GM18909 (cell line): ENCODE results near the gene LMO2.
"Not testable (repeated sequence)": the region's sequence is repeated elsewhere in the genome, so short reads cannot be mapped to it uniquely, and the experiment has no call there.

ENCODE experiments used
- ATAC-seq: cut with Tn5 transposase; IDR thresholded peaks from one replicate; pipeline ENCODE4 v1.9.1; 2021; ENCODE audit warnings: mild to moderate bottlenecking; ENCODE audit not compliant: unreplicated experiment, poor library complexity

Gene LMO2

GRCh38 chr11:33891714-33892327 is at the start of gene LMO2:
Gene LMO2 (minus strand): TSS chr11:33892076. CDS start chr11:33869716, 22,360 bp downstream.
- ATAC-seq = no peak

GRCh38 chr11:33940538-33940815 is 48.6 kb upstream of the LMO2 start:
- ATAC-seq = no peak

DNA sequence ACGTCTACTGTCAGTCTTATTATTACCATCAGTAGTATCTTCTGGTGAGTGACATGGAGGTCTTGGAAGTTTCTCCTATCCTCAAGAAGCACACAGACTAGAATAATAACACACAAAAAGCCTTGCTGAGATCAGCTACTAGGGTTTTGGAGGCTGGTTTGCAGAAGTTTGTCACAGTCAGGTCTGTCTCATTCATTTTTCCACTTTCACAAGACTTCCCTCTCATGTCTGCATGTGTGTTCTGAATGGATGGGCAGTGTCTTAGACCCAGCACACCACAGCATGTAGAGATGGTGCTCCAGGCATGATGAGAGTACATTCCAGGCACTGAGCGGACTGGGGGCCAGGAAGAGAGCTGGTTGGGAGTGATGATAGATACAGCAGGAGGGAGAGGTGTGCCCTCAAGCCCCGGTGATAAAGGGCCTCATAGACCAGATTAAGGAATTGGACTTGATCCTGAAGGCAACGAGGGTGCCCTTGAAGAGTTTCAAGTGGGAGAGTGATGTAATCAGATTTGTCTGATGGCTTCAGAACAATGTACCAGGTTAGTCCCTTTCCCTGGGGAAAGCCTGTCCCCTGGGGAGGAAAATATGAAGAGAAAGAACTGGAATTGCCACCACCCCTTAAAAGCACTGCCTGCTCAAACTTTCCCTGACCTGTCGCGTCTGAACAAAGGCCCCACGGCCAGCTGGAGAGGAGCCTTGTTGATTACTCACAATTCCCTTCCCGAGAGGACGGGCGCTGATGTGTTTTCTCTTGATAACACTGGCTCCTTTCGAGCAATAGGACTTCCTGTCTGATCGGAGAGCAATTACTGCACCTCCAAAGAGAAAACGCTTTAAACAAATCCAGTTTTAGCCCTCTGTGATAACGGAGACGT is 45.1 kb upstream of the LMO2 start:
- ATAC-seq = no peak

DNA sequence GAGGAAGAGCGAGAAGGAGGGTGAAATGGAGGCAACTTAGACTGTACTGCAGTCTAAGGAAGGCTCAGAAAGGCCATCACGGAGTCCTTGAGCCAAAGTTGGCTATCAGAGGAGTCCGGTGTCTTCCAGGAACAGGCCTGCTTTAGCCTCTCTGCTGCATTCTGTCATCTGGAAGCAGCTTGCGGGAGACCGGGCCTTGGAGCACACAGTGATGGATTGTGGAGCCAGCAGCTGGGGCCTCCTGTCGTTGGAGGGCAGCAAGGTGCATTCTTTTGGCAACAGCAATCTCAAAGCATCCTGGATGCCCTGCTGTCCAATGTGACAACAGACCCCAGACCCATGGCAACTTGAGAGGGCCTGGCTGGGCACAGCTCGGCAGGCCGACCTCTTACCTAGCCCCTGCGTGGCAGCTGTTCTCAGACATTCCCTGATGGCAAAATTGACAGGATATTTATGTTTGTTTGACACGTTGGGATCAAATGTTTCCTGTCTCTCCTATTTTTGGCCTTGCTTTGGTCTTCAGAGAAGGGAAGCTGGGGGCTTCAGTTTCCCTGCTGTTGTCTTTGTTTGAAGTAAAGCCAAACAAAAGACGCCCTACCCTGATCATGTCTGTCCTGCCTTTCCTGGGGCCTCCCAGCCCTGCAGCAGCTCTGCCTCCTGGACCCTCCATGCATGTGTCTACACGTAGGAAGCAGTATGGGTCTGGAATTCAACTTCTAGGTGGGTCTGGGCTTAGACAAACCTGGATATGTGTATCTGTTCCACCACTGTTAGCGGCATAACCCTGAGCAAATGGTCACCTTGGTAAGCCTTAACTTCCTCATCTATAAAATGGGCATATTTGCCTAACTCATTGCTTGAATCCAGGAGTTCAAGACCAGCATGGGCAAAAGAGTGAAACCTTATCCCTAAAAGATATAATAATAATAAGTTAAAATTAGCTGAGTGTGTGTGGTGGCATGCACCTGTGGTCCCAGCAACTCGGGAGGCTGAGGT is 43.9 kb upstream of the LMO2 start:
- no peak for ATAC-seq

GRCh38 chr11:33935005-33935404 is 43.1 kb upstream of the LMO2 start:
- no peak for ATAC-seq

DNA sequence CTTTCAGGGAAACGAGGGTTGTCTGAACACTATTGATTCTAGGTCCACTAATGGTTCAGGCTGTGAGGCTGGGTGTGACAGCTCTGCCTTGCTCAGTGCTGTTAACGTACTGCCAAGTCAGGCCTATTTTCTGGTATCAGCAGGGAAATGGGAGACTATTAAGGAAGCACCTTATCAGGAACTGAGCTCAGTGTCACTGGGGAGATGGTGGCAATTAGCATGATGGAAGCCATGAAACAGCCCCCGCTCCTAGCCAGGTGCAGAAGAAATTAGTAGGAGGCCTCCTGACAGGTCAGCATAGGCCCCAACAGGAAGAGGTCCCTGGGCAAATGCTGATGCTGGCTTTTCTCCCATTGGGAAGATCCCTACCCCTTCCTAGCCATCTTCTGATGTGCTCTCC is 42.6 kb upstream of the LMO2 start:
- ATAC-seq = no peak

- ATAC-seq = no peak
These were observed 41.7 kb upstream of the LMO2 start for GRCh38 chr11:33933602-33934001.

DNA sequence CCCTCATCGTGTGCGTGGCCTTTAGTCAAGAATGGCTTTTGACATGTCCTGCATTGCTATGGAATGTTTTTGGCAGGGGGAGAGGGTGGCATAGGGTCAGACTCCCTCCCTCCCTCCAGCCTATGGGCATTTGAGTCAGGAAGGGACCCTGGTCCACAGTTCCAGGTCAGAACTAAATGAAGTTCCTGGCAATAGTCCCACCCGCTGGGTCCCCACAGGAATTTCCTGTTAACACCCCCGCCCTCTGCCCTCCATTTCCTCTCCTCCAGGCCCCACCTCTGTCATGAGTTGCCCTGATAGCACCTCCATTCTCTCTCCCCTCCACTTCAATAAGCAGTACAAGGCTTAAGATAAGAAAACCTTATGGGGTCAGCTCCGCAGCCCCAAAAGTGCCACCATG is 40.8 kb upstream of the LMO2 start:
- no peak for ATAC-seq

DNA sequence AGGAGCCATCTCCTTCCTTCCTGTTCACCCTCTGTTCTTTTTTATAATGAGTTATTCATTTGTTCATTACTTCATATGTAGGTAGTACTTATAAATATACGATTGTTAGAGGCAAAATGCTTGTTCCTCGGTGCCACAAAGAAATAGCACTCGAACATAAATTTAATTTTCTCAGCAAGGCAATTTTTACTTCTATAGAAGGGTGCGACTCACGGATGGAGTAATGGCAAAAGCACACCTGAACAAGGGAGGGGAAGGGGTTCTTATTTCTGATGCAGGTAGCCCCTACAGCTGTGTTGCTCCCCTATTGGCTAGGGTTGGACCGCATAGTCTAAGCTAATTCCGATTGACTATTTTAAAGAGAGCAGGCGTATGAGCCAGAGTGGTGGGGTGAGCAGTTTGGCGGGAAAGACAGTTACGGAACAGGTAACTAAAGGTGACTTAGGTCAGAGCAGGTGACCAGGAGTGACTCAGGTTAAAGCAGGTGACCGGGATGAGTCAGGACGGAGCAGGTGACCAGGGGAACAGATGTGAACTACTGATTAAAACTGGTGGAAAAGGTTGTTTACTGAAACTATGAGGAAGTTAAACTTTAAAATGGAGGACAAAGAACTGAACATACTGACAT is 40.0 kb upstream of the LMO2 start:
- not testable (repeated sequence) for ATAC-seq

DNA sequence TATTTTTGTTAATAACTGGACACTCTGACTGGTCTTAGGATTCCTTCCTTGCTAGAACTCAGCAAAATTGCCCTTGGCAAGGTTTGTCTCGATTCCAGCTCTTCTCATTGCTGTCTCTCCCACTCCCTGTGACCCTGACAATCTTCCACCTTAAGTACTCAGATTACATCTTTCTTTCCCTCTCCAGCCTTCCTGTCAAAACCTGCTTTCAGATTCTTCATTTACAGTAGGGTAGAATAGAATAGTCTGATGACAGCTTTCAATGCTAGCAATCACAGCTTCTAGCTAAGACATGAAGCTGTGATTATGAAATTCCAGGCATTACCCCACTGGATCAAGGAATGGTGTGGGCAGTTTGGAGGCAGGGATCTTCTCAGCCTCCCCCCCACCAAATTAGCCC is 39.2 kb upstream of the LMO2 start:
- ATAC-seq = no peak

- ATAC-seq = no peak
These were observed 38.6 kb upstream of the LMO2 start for GRCh38 chr11:33930317-33931021.

DNA sequence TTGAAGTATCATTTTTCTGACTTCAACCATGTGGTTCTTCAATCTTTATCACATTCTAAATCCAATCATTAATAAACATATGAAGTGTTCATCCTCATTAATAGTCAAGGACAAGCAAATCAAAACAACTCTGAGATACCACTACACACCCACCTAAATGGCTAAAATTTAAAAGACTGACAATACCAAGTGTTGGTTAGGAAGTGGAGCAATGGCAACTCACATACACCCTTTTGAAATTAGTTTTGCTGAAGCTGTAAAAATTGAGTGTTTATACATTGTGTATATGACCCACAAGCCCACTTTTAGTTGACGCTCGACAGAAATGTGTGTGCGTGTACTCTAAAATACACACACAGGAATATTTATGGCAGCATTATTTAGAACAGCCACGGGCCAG is 36.7 kb upstream of the LMO2 start:
- no peak for ATAC-seq

DNA sequence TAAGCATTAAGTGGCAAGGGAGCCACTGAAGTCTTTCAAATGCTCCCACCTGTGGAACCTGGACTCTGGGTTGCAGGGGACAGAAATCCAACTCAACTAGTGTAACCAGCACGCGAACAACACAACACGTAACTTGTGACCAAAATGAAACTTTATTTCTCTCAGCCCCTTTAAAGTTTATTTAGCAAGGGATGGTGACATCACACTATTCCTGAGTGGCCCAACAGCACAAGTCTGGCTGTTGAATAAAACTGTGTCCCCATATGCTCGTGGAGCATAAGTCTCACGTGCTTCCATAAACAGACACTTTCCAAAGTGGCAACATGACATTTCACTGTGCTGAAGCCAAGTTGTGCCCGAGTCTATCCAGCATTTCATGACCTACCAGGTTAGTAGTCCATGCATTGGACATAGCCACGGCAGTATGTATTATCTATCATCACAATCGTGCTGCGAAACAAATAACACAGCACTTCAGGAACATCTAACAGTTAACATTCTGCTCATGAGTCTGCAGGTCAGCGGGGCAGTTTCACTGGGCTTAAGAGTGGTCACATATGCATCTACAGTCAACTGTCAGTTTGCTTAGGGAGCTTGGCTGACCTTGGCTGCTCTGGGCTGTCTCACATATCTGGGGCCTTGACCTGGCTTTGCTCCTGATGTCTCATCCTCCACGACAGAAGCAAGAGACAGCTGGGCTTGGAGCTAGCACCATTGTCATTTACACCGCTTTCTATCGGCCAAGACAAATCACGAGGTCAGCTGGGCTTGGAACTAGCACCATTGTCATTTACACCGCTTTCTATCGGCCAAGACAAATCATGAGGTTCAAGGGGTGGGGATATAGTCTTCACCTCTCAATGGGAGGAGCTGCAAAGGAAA is 35.0 kb upstream of the LMO2 start:
- no peak for ATAC-seq

- ATAC-seq = no peak
These were observed 32.5 kb upstream of the LMO2 start for GRCh38 chr11:33924341-33924740.

GRCh38 chr11:33923626-33924025 is 31.8 kb upstream of the LMO2 start:
- ATAC-seq = no peak

- peak; percentile 89 for ATAC-seq
These were observed 29.1 kb upstream of the LMO2 start for GRCh38 chr11:33920838-33921613.

GRCh38 chr11:33919645-33920044 is 27.8 kb upstream of the LMO2 start:
- no peak for ATAC-seq

GRCh38 chr11:33917402-33917801 is 25.5 kb upstream of the LMO2 start:
- not testable (repeated sequence) for ATAC-seq
